Measurements from ENCODE around the gene GAS7. TPM values are rescaled to one million over a fixed set of nuclear protein-coding genes. Genes with fewer than 3 reads are reported as not detected.
A peak's percentile ranks its signal among the peaks of the same experiment; 100 is the strongest.
"Not testable (repeated sequence)": the region's sequence is repeated elsewhere in the genome, so short reads cannot be mapped to it uniquely, and the experiment has no call there.

GAS7 gene
- total and polyA plus RNA-seq, 4 donors: 1.2 to 136 (median 32.3) TPM

DNA sequence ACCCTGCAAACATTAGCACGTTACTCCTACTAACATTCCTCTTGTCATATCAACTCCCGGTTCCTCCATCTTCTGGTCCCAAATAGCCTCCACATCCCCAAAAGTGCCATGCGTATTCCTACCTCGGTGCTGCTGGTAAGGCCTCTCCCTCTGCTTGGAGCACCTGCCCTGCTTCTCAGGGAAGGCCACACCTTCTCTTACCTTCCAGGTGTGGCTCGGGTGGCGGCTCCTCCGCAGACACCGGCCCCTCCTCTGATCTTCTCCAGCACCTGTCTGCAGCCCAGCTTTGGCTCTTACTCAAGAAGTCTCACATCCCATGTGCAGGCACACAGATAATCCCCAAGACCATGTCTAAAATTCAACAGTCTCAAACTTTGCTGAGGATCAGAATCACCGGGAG, 92.3 kb downstream of the GAS7 start:
- WGBS, 2 donors: 85 to 92% methylated on average over 9 of the region's 9 CpGs
- H3K27ac ChIP-seq (ENCODE audit: low read depth in 1 of 2, low read length in 2 of 2): no peak overlapping the region
- no peaks in the 10 kb centered on the region for H3K9me3 ChIP-seq (ENCODE audit: control insufficient read depth, low read length)
- no peaks in the 10 kb centered on the region for H3K4me1 ChIP-seq (ENCODE audit: control insufficient read depth in 1 of 2, insufficient read depth in 2 of 2, low read length in 2 of 2)
- intact Hi-C loops (cut with DNase I): no loop called here
- no peaks in the 10 kb centered on the region for H3K36me3 ChIP-seq (ENCODE audit: control insufficient read depth in 1 of 2, insufficient read depth in 2 of 2, low read length in 1 of 2)
- no peak overlapping the region for H3K4me3 ChIP-seq (ENCODE audit: low read length in 2 of 2)
- DNase-seq (no peak), ATAC-seq (ENCODE audit: low FRiP score) (no peak)
- H3K27me3 ChIP-seq (ENCODE audit: control insufficient read depth in 1 of 2, insufficient read depth in 2 of 2, low read length in 1 of 2): no peaks in the 10 kb centered on the region

DNA sequence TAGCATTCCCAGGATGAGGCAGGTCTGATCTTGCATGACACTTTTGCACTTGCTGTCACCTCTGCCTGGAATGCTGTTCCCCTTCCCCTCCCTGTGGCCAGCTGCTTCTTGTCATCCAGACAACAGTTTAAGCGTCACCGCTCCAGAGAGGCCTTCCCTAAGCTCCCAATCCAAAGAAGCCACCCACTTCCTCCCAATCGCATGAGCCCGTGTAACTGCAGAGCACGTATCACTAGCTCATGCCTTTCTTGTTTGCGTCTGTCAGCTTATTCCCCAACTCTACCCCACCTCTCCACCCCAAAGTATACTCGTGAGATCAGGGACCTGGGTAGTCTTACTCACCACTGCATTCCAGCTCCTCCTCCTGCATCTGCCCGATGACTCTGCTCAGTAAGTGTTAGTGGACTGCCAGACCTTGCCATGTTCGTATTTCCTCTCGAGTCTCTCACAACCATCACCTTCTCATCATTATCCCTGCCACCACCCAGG, 92.8 kb downstream of the GAS7 start:
- no peaks in the 10 kb centered on the region for H3K4me1 ChIP-seq (ENCODE audit: control insufficient read depth in 1 of 2, insufficient read depth in 2 of 2, low read length in 2 of 2)
- no peaks in the 10 kb centered on the region for H3K36me3 ChIP-seq (ENCODE audit: control insufficient read depth in 1 of 2, insufficient read depth in 2 of 2, low read length in 1 of 2)
- 61 to 73% methylated on average over 10 of the region's 10 CpGs for WGBS, 2 donors
- H3K27ac ChIP-seq (ENCODE audit: low read depth in 1 of 2, low read length in 2 of 2): no peak overlapping the region
- ATAC-seq (ENCODE audit: low FRiP score) (no peak), DNase-seq (no peak)
- intact Hi-C loops (cut with DNase I): no loop called here
- H3K27me3 ChIP-seq (ENCODE audit: control insufficient read depth in 1 of 2, insufficient read depth in 2 of 2, low read length in 1 of 2): no peaks in the 10 kb centered on the region
- H3K9me3 ChIP-seq (ENCODE audit: control insufficient read depth, low read length): no peaks in the 10 kb centered on the region
- no peak overlapping the region for H3K4me3 ChIP-seq (ENCODE audit: low read length in 2 of 2)

DNA sequence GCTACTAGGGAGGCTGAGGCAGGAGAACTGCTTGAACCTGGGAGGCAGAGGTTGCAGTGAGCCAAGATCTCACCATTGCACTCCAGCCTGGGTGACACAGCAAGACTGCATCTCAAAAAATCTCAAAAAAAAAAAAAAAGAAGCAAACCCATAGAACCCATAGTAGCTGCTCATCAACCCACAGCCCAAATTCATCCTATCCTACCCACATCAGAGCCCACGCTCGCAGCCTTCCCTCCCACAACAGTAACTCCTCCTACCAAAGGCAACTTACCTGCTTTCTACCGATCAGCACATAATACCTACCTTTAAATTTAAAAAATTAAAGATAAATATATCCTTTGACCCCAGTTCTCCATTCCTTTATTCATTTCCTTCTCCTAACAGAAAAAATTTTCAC, 94.7 kb downstream of the GAS7 start:
- intact Hi-C loops (cut with DNase I): no loop called here
- 92 to 97% methylated on average over 3 of the region's 3 CpGs for WGBS, 2 donors
- no peak overlapping the region for H3K4me3 ChIP-seq (ENCODE audit: low read length in 2 of 2)

DNA sequence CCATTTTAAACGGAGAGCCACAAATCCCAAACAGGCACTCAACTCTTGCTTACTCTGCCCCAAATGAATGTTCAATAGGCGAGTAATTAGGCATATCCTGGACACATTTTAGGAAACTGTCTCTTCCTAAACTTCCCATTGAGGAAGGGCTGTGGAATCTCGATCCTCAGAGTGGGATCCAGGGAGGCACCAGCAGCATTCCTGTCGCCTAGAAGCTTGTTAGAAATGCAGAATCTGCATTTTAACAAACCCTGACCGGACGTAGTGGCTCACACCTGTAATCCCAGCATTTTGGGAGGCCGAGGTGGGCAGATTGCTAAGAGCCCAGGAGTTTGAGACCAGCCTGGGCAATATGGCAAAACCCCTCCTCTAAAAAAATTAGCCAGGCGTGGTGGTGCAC, 95.6 kb downstream of the GAS7 start:
- no peak overlapping the region for H3K4me3 ChIP-seq (ENCODE audit: low read length in 2 of 2)
- H3K27ac ChIP-seq (ENCODE audit: low read depth in 1 of 2, low read length in 2 of 2): no peak overlapping the region
- intact Hi-C loops (cut with DNase I): no loop called here
- H3K36me3 ChIP-seq (ENCODE audit: control insufficient read depth in 1 of 2, insufficient read depth in 2 of 2, low read length in 1 of 2): no peaks in the 10 kb centered on the region
- DNase-seq (no peak), ATAC-seq (ENCODE audit: low FRiP score) (no peak)
- WGBS, 2 donors: 81 to 92% methylated on average over 8 of the region's 8 CpGs
- H3K9me3 ChIP-seq (ENCODE audit: control insufficient read depth, low read length): no peaks in the 10 kb centered on the region
- no peaks in the 10 kb centered on the region for H3K4me1 ChIP-seq (ENCODE audit: control insufficient read depth in 1 of 2, insufficient read depth in 2 of 2, low read length in 2 of 2)
- H3K27me3 ChIP-seq (ENCODE audit: control insufficient read depth in 1 of 2, insufficient read depth in 2 of 2, low read length in 1 of 2): no peaks in the 10 kb centered on the region

More for the DNA sequence above, 94.7 kb downstream of the GAS7 start:
- Histone ChIP-seq H3K9me3 (ENCODE audit: control insufficient read depth, low read length) (no peaks in the 10 kb centered on the region), H3K4me1 (ENCODE audit: control insufficient read depth in 1 of 2, insufficient read depth in 2 of 2, low read length in 2 of 2) (no peaks in the 10 kb centered on the region), H3K36me3 (ENCODE audit: control insufficient read depth in 1 of 2, insufficient read depth in 2 of 2, low read length in 1 of 2) (no peaks in the 10 kb centered on the region), H3K27ac (ENCODE audit: low read depth in 1 of 2, low read length in 2 of 2) (no peak overlapping the region), H3K27me3 (ENCODE audit: control insufficient read depth in 1 of 2, insufficient read depth in 2 of 2, low read length in 1 of 2) (no peaks in the 10 kb centered on the region)
- ATAC-seq (ENCODE audit: low FRiP score) (no peak), DNase-seq (no peak)

DNA sequence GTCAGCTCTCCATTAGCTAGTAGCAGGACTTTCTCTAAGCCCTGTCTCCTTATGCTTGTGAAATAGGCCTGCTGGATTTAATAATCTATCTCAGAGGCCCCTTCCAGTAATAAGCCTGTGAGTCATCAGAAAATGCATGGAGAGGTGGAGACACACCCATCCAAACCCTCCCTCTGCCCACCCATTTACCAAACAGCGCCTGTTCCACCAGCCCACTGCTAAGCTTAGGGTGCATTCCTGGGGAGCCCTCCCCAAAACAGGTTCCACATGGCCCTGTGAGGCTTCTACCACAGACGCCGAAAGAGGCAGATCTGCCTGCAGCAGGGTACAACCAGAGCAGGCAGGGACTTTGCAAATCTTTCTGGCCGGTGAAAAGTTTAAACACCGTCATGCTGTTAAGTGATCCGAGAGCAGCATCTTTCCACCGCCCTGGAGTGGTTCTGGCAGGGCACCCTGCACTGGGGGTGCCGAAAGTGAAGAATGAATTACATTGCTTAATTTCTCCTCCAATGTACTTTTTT, 99.3 kb downstream of the GAS7 start:
- peak; percentile 58 for ATAC-seq (ENCODE audit: low FRiP score)
- Histone ChIP-seq H3K36me3 (ENCODE audit: control insufficient read depth in 1 of 2, insufficient read depth in 2 of 2, low read length in 1 of 2) (no peaks in the 10 kb centered on the region), H3K27ac (ENCODE audit: low read depth in 1 of 2, low read length in 2 of 2) (no peak overlapping the region), H3K27me3 (ENCODE audit: control insufficient read depth in 1 of 2, insufficient read depth in 2 of 2, low read length in 1 of 2) (no peaks in the 10 kb centered on the region), H3K4me3 (ENCODE audit: low read length in 2 of 2) (no peak overlapping the region), H3K9me3 (ENCODE audit: control insufficient read depth, low read length) (no peaks in the 10 kb centered on the region), H3K4me1 (ENCODE audit: control insufficient read depth in 1 of 2, insufficient read depth in 2 of 2, low read length in 2 of 2) (no peaks in the 10 kb centered on the region)
- intact Hi-C loops (cut with DNase I): no loop called here
- DNase-seq: no peak
- 73 to 81% methylated on average over 8 of the region's 8 CpGs for WGBS, 2 donors

DNA sequence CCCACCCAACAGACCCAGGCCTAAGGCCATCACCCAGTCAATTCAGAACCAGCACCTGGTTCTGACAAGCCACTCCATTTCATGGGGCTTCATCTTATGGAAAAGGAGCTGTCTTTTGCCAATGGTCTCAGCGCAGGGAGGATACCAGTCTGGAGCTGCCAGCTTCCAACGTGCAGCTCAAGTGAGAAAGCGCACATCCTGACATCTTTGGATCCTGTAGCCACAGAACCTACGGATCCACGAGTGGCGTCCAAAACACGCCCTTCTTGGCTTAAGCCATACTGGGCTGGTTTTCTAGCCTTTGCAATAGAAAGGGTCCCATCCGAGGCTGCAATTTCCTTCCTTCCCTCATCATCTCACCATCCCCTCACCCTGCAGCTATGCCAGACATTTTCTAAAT, 101.8 kb downstream of the GAS7 start:
- Histone ChIP-seq H3K27me3 (ENCODE audit: control insufficient read depth in 1 of 2, insufficient read depth in 2 of 2, low read length in 1 of 2) (no peaks in the 10 kb centered on the region), H3K27ac (ENCODE audit: low read depth in 1 of 2, low read length in 2 of 2) (no peak overlapping the region), H3K4me3 (ENCODE audit: low read length in 2 of 2) (no peak overlapping the region), H3K36me3 (ENCODE audit: control insufficient read depth in 1 of 2, insufficient read depth in 2 of 2, low read length in 1 of 2) (no peaks in the 10 kb centered on the region), H3K9me3 (ENCODE audit: control insufficient read depth, low read length) (peaks cover 5% of the 10 kb centered on the region), H3K4me1 (ENCODE audit: control insufficient read depth in 1 of 2, insufficient read depth in 2 of 2, low read length in 2 of 2) (no peaks in the 10 kb centered on the region)
- intact Hi-C loops (cut with DNase I): no loop called here
- ATAC-seq (ENCODE audit: low FRiP score) (no peak), DNase-seq (no peak)
- 91% methylated on average over 8 of the region's 8 CpGs for WGBS, 2 donors

DNA sequence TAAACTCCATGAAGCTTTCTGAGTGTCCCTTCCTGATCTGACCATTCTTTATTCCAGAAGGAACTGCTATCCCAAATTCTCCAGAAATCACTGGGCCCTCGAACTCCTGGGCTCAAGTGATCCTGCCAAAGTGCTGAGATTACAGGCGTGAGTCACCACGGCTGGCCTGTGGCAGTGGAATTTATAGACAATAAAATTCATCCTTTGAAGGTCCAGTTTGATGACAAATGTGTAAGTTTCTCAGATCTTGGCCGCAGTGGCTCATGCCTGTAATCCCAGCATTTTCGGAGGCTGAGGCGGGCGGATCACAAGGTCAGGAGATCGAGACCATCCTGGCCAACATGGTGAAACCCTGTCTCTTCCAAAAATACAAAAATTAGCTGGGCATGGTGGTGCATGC, 103.1 kb downstream of the GAS7 start:
- 58 to 65% methylated on average over 8 of the region's 8 CpGs for WGBS, 2 donors
- peak; percentile 47 for ATAC-seq (ENCODE audit: low FRiP score)
- H3K27me3 ChIP-seq (ENCODE audit: control insufficient read depth in 1 of 2, insufficient read depth in 2 of 2, low read length in 1 of 2); H3K27ac ChIP-seq (ENCODE audit: low read depth in 1 of 2, low read length in 2 of 2); H3K9me3 ChIP-seq (ENCODE audit: control insufficient read depth, low read length); DNase-seq; H3K4me1 ChIP-seq (ENCODE audit: control insufficient read depth in 1 of 2, insufficient read depth in 2 of 2, low read length in 2 of 2); H3K36me3 ChIP-seq (ENCODE audit: control insufficient read depth in 1 of 2, insufficient read depth in 2 of 2, low read length in 1 of 2); H3K4me3 ChIP-seq (ENCODE audit: low read length in 2 of 2); intact Hi-C loops (cut with DNase I): not testable (repeated sequence)

DNA sequence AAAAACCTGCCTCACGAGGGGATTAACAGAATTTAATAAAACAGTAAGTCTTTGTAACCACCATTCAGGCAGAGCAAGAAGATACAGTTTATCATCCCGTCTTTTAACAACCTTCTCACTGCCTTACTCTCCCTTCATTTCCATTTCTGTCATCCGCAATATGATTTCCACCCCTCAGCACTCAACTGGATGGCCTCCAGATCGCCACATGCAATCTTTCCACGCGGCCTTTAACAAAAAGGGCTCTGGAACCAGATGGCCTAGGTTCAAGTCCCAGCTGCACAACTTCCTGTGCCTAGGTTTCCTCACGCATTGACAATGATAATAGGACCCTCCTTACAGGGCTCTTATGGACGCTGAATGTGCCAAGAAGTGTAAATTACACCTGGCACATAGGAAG, 103.6 kb downstream of the GAS7 start:
- peaks cover 5% of the 10 kb centered on the region for H3K9me3 ChIP-seq (ENCODE audit: control insufficient read depth, low read length)
- H3K4me3 ChIP-seq (ENCODE audit: low read length in 2 of 2): no peak overlapping the region
- no peaks in the 10 kb centered on the region for H3K36me3 ChIP-seq (ENCODE audit: control insufficient read depth in 1 of 2, insufficient read depth in 2 of 2, low read length in 1 of 2)
- DNase-seq (no peak), ATAC-seq (ENCODE audit: low FRiP score) (no peak)
- intact Hi-C loops (cut with DNase I): no loop called here
- no peaks in the 10 kb centered on the region for H3K4me1 ChIP-seq (ENCODE audit: control insufficient read depth in 1 of 2, insufficient read depth in 2 of 2, low read length in 2 of 2)
- no peaks in the 10 kb centered on the region for H3K27me3 ChIP-seq (ENCODE audit: control insufficient read depth in 1 of 2, insufficient read depth in 2 of 2, low read length in 1 of 2)
- 86% methylated on average over 8 of the region's 8 CpGs for WGBS, 2 donors
- no peak overlapping the region for H3K27ac ChIP-seq (ENCODE audit: low read depth in 1 of 2, low read length in 2 of 2)

DNA sequence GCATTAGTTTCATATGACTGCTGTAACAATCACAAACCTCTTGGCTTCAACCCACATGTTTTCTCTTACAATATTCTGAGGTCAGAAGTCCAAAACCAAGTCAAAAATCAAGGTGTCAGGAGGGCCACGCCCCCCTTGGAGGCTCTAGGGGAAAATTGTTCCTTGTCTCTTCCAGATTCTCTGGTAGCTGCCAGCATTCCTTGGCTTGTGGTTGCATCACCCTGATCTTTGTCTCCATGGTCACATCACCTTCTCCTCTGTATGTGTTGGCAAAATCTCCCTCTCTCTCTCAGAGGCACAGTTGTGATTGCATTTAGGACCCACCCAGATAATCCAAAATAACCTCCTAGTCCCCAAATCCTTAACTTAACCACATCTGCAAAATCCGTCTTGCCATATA, 105.8 kb downstream of the GAS7 start:
- Histone ChIP-seq H3K4me1 (ENCODE audit: control insufficient read depth in 1 of 2, insufficient read depth in 2 of 2, low read length in 2 of 2) (no peaks in the 10 kb centered on the region), H3K4me3 (ENCODE audit: low read length in 2 of 2) (no peak overlapping the region), H3K27ac (ENCODE audit: low read depth in 1 of 2, low read length in 2 of 2) (no peak overlapping the region), H3K9me3 (ENCODE audit: control insufficient read depth, low read length) (peaks cover 5% of the 10 kb centered on the region), H3K27me3 (ENCODE audit: control insufficient read depth in 1 of 2, insufficient read depth in 2 of 2, low read length in 1 of 2) (no peaks in the 10 kb centered on the region), H3K36me3 (ENCODE audit: control insufficient read depth in 1 of 2, insufficient read depth in 2 of 2, low read length in 1 of 2) (no peaks in the 10 kb centered on the region)
- ATAC-seq (ENCODE audit: low FRiP score) (no peak), DNase-seq (no peak)
- WGBS, 2 donors: 84 to 87% methylated on average over 2 of the region's 2 CpGs
- intact Hi-C loops (cut with DNase I): no loop called here

Measured in aorta (tissue), 5 donors.